ENCODE results near the gene SLC25A38.

Gene SLC25A38

GRCh38 chr3:39445927-39446326 lies 62.8 kb downstream of the SLC25A38 start:
- in situ Hi-C loops (cut with HindIII; ENCODE audit: low sequenced_read_pairs): no loop called here
- no peak for DNase-seq (ENCODE audit: low read depth)
- TF ChIP-seq, protein P1, sequence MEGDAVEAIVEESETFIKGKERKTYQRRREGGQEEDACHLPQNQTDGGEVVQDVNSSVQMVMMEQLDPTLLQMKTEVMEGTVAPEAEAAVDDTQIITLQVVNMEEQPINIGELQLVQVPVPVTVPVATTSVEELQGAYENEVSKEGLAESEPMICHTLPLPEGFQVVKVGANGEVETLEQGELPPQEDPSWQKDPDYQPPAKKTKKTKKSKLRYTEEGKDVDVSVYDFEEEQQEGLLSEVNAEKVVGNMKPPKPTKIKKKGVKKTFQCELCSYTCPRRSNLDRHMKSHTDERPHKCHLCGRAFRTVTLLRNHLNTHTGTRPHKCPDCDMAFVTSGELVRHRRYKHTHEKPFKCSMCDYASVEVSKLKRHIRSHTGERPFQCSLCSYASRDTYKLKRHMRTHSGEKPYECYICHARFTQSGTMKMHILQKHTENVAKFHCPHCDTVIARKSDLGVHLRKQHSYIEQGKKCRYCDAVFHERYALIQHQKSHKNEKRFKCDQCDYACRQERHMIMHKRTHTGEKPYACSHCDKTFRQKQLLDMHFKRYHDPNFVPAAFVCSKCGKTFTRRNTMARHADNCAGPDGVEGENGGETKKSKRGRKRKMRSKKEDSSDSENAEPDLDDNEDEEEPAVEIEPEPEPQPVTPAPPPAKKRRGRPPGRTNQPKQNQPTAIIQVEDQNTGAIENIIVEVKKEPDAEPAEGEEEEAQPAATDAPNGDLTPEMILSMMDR (IDR thresholded peaks at IDR 0.05; ENCODE audit: low read depth, low read length, missing control alignments): no peak
- no peak overlapping the region for H3K4me3 ChIP-seq (ENCODE audit: low read depth, low read length)

GRCh38 chr3:39446444-39446843 lies 63.3 kb downstream of the SLC25A38 start:
- in situ Hi-C loops (cut with HindIII; ENCODE audit: low sequenced_read_pairs): no loop called here
- no peak overlapping the region for H3K4me3 ChIP-seq (ENCODE audit: low read depth, low read length)
- TF ChIP-seq, protein P1 (IDR thresholded peaks at IDR 0.05; ENCODE audit: low read depth, low read length, missing control alignments): no peak
- DNase-seq (ENCODE audit: low read depth): no peak
